Esophagus muscularis mucosa (tissue), 3 donors: ENCODE data around the gene C16orf87.

ENCODE experiments used
- CTCF ChIP-seq, 3 experiments: fragments of 200-600 bp in 2 of 3; fragments of 450-650 bp in 1 of 3; sonication (generic) in 2 of 3; IDR thresholded peaks; one replicate each; pipeline ENCODE4 v1.5.1; 2017 to 2019; ENCODE audit warnings: antibody characterized with exemption in 3 of 3, mild to moderate bottlenecking in 2 of 3, moderate library complexity in 1 of 3
- POLR2A ChIP-seq: fragments of 450-650 bp; IDR thresholded peaks from one replicate; pipeline ENCODE4 v1.6.1; 2017; ENCODE audit warnings: antibody characterized with exemption, moderate library complexity, mild to moderate bottlenecking, low read depth

GRCh38 chr16:46803373-46803772, 27.6 kb downstream of the C16orf87 start:
- no peak for TF ChIP-seq CTCF (IDR thresholded peaks at IDR 0.05)
- no peak for TF ChIP-seq POLR2A
